Effector memory CD8-positive, alpha-beta T cell (primary cell): Measurements from ENCODE around the gene PDE4B.

ENCODE experiments used
- ATAC-seq: fragments of 150-1000 bp; cut with Tn5 transposase; replicated peaks from 2 replicates; pipeline ENCODE4 v1.10.0; 2021; ENCODE audit warnings: mild to moderate bottlenecking, moderate library complexity
- DNase-seq, 3 experiments: peaks; one replicate each; pipeline ENCODE4 v3.0.0; 2021
- H3K27ac Mint-ChIP-seq, 2 donors: one replicate each; pipeline ENCODE4 v1.8.0; 2022; ENCODE audit warnings: mild to moderate bottlenecking in 2 of 2, mixed read lengths in 2 of 2, moderate library complexity in 2 of 2
- H3K27me3 Mint-ChIP-seq, 2 donors: one replicate each; pipeline ENCODE4 v1.8.0; 2022; ENCODE audit warnings: mixed read lengths in 2 of 2
- H3K36me3 Mint-ChIP-seq: one replicate; pipeline ENCODE4 v1.8.0; 2022; ENCODE audit warnings: mild to moderate bottlenecking, moderate library complexity, mixed read lengths; ENCODE audit not compliant: insufficient read depth
- H3K4me1 Mint-ChIP-seq, 2 donors: one replicate each; pipeline ENCODE4 v1.8.0; 2022; ENCODE audit warnings: low read depth in 2 of 2, mixed read lengths in 2 of 2
- H3K4me3 Mint-ChIP-seq, 2 donors: one replicate each; pipeline ENCODE4 v1.8.0; 2022; ENCODE audit warnings: mild to moderate bottlenecking in 2 of 2, mixed read lengths in 2 of 2, moderate library complexity in 2 of 2
- H3K9me3 Mint-ChIP-seq, 2 donors: one replicate each; pipeline ENCODE4 v1.8.0; 2022; ENCODE audit warnings: mixed read lengths in 2 of 2

PDE4B gene

DNA sequence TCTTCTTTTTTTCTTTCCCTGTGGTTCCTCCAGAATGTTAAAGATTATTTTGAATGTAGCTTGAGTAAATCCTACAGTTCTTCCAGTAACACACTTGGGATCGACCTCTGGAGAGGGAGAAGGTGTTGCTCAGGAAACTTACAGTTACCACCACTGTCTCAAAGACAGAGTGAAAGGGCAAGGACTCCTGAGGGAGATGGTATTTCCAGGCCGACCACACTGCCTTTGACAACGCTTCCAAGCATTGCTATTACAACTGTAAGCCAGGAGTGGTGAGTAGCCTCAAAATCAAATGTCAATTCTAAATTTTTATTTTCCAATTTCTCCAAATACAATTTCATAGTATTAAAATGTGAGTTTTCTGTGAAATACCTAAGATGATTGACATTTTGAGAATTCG lies 125.9 kb downstream of the PDE4B start:
- no peaks in the 10 kb centered on the region for H3K36me3 Mint-ChIP-seq
- ATAC-seq, result no peak
- DNase-seq, result no peak
- H3K4me3 Mint-ChIP-seq, result no peak overlapping the region
- H3K27me3 Mint-ChIP-seq, result peaks cover under 1 to 7% of the 10 kb centered on the region in 2 donors
- H3K4me1 Mint-ChIP-seq, result no peaks in the 10 kb centered on the region
- H3K9me3 Mint-ChIP-seq, result no peaks in the 10 kb centered on the region
- H3K27ac Mint-ChIP-seq, result no peak overlapping the region

DNA sequence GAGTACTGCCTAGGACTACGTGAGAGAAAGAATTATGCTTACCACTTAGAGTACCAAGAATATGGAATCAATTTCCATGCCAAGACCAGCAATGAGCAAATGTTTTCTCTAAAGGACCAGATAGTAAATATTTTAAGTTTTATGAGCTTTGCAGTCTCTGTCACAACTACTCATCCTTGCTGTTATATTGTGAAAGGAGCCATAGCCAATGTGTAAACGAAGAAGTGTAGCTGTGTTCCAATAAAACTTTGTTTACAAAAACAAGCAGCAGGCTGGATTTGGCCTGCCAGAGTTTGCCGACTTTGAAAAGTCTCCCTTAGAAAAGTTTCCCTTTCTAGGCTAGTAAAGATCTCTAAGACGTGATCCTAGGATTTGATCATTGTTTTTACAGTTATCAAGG lies 128.8 kb downstream of the PDE4B start:
- no peaks in the 10 kb centered on the region for H3K36me3 Mint-ChIP-seq
- H3K4me3 Mint-ChIP-seq, result no peak overlapping the region
- no peaks in the 10 kb centered on the region for H3K9me3 Mint-ChIP-seq
- no peak overlapping the region for H3K27ac Mint-ChIP-seq
- H3K4me1 Mint-ChIP-seq, result no peaks in the 10 kb centered on the region
- ATAC-seq, result no peak
- no peak for DNase-seq
- peaks cover 8 to 18% of the 10 kb centered on the region in 2 donors for H3K27me3 Mint-ChIP-seq

DNA sequence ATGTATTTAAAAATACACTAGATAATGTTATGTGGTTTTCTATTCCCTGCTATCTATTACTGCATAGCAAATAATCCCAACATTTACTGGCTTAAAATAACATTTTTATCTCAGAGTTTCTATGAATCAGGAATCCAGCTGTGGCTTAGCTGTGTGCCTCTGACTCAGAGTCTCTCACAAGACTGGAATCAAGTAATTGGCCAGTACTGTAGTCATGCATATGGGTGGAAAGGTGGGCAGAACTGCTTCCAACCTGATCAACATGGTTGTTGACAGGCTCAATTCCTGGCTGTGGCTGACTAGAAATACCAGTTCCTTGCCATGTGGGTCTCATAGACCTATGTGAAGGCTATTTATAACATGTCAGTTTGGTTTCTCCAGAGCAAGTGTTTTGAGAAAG lies 131.8 kb downstream of the PDE4B start:
- DNase-seq, result no peak
- no peak overlapping the region for H3K4me3 Mint-ChIP-seq
- no peak for ATAC-seq
- no peaks in the 10 kb centered on the region for H3K9me3 Mint-ChIP-seq
- H3K27me3 Mint-ChIP-seq, result peaks cover 20 to 39% of the 10 kb centered on the region in 2 donors
- no peaks in the 10 kb centered on the region for H3K36me3 Mint-ChIP-seq
- no peaks in the 10 kb centered on the region for H3K4me1 Mint-ChIP-seq
- no peak overlapping the region for H3K27ac Mint-ChIP-seq

DNA sequence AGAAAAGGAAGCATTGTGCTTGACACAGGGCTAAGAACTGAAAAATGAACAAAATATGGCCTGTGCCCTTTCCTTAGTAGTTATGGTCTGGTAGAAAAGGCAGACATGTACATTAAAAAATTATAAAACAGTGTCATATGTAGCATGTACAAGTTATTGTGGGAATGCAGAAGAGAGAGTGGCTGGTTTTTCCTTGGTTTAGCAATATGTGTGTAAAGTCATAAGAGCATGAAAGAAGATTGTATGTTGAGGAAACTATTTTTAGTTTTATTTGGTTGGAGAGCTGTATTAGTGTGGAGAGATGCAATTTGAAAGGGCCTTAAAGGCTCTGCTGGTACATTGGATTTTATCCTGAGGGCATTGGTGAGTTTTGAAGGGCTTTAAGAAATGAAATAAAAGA lies 145.8 kb downstream of the PDE4B start:
- no peaks in the 10 kb centered on the region for H3K4me1 Mint-ChIP-seq
- ATAC-seq (no peak), DNase-seq (no peak)
- H3K36me3 Mint-ChIP-seq, result no peaks in the 10 kb centered on the region
- no peaks in the 10 kb centered on the region for H3K9me3 Mint-ChIP-seq
- peaks cover 0 to 7% of the 10 kb centered on the region in 2 donors for H3K27me3 Mint-ChIP-seq
- no peak overlapping the region for H3K27ac Mint-ChIP-seq
- H3K4me3 Mint-ChIP-seq, result no peak overlapping the region

DNA sequence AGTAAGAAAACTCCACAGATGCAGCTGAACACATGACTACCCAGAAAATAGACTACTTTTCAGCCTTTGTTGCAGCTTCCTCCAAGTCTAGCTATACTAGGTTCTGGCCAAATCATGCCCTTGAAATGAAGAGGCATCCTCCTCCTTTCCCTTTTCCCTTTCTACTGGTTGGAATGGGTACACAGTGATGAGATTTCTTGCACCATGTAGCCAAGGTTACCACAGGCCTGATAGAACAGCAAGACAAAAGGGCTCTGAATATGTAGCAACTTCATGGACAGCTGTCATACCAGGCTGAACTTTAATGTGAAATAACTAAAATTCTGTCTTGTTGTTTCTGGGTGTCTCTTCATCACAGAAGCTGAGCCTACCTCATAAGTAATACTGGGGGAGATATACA lies 146.5 kb downstream of the PDE4B start:
- Mint-ChIP-seq H3K27ac (no peak overlapping the region), H3K9me3 (no peaks in the 10 kb centered on the region), H3K36me3 (no peaks in the 10 kb centered on the region), H3K4me3 (no peak overlapping the region), H3K4me1 (no peaks in the 10 kb centered on the region), H3K27me3 (peaks cover 0 to 9% of the 10 kb centered on the region in 2 donors)
- DNase-seq, result no peak
- no peak for ATAC-seq

DNA sequence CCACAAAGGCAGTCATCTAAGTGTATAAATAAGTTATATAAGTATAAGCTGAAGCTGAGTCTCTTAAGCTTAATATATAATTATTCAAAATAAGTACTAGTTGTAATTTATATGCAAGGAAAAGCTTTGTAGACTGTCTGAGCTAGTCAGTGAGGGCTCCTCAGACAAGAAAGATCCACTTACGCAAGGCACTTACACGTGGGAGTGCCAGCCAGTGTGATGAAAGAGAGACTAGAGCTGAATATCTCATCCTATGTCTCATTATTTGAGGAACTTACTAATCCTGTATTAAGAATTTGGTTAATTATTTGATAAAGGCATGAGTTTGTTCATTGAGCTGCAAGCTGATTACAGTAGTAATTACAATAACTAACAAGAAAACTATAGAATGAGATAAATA lies 146.9 kb downstream of the PDE4B start:
- DNase-seq (no peak), ATAC-seq (no peak)
- H3K4me3 Mint-ChIP-seq, result no peak overlapping the region
- H3K9me3 Mint-ChIP-seq, result no peaks in the 10 kb centered on the region
- no peak overlapping the region for H3K27ac Mint-ChIP-seq
- H3K4me1 Mint-ChIP-seq, result no peaks in the 10 kb centered on the region
- H3K36me3 Mint-ChIP-seq, result no peaks in the 10 kb centered on the region
- H3K27me3 Mint-ChIP-seq, result peaks cover 0 to 13% of the 10 kb centered on the region in 2 donors

DNA sequence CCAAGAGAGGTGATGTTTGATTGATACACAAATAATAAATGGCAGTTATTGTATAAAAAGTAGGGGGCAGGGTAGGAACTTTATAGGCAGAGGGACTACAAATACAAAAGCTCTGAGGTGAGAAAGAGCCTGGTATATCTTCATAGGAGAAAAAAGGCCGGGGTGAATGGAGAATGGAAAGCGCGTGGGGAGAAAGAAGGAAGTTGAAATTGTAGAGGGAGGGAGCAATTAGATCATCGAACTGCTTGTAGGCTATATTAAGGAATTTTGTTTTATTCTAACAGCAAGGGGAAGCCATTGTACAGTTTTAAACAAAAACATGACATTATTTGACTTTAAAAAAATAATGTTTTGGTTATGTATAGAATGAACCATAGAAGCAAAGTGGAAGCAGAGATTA lies 147.4 kb downstream of the PDE4B start:
- H3K9me3 Mint-ChIP-seq, result no peaks in the 10 kb centered on the region
- H3K4me3 Mint-ChIP-seq, result no peak overlapping the region
- peaks cover 0 to 13% of the 10 kb centered on the region in 2 donors for H3K27me3 Mint-ChIP-seq
- H3K27ac Mint-ChIP-seq, result no peak overlapping the region
- DNase-seq, result no peak
- no peaks in the 10 kb centered on the region for H3K36me3 Mint-ChIP-seq
- ATAC-seq, result no peak
- no peaks in the 10 kb centered on the region for H3K4me1 Mint-ChIP-seq

DNA sequence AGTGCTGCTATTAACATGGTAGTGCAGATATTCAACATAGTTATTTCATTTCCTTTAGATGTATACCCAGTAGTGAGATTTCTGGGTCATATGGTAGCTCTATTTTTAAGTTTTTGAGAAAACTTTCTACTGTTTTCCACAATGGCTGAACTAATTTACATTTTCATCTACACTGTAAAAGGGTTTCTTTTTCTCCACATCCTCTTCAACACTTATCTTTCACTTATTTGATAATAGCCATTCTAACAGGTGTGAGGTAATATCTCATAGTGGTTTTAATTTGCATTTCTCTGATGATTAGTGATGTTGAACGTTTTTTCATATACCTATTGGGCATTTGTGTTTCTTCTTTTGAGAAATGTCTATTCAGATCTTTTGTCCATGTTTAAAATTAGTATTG lies 149.8 kb downstream of the PDE4B start:
- H3K36me3 Mint-ChIP-seq, result no peaks in the 10 kb centered on the region
- H3K27me3 Mint-ChIP-seq, result peaks cover 15 to 23% of the 10 kb centered on the region in 2 donors
- no peak overlapping the region for H3K27ac Mint-ChIP-seq
- ATAC-seq (no peak), DNase-seq (no peak)
- H3K4me1 Mint-ChIP-seq, result no peaks in the 10 kb centered on the region
- no peaks in the 10 kb centered on the region for H3K9me3 Mint-ChIP-seq
- no peak overlapping the region for H3K4me3 Mint-ChIP-seq

DNA sequence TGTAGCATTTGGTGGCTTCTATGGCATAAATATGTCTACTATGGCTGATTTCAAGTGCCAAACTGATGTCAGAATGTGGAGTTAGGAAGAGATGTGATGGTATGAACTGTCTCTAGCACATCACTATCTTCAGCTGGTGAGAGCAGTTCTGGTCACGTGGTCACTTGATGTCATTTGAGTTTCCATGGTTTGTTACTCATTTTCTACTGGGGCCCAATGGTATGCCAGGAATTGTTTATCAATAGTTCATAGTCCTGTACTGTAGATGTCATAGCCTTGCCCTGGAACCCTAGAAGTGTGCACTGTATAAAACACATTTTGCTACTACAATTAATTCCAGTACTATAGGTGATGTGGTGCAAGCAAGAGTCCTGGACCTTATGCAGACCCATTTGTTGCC lies 153.7 kb downstream of the PDE4B start:
- Mint-ChIP-seq H3K27me3 (peaks cover 18 to 41% of the 10 kb centered on the region in 2 donors), H3K4me3 (no peak overlapping the region), H3K4me1 (no peaks in the 10 kb centered on the region), H3K27ac (no peak overlapping the region), H3K9me3 (no peaks in the 10 kb centered on the region), H3K36me3 (no peaks in the 10 kb centered on the region)
- no peak for ATAC-seq
- DNase-seq, result no peak

DNA sequence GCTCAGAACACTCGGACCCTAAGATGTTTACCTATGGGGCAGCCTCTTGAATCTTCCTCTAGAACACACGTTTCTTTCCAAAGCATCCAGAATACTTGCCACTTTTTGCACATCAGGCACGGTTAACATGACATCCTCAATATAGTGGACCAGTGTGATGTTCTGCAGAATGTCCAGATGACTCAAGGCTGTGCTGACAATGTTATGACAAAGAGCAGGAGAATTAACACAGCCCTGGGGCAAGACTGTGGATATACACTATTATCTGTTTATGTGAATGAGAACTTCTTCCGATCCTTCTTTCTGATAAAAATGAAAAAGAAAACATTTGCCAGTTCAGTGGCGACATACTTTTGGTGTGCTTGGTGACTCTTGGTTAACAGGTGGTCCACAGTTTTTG lies 154.3 kb downstream of the PDE4B start:
- Mint-ChIP-seq H3K27ac (no peak overlapping the region), H3K27me3 (peaks cover 18 to 41% of the 10 kb centered on the region in 2 donors), H3K36me3 (no peaks in the 10 kb centered on the region), H3K9me3 (no peaks in the 10 kb centered on the region), H3K4me1 (no peaks in the 10 kb centered on the region), H3K4me3 (no peak overlapping the region)
- no peak for ATAC-seq
- DNase-seq, result no peak

DNA sequence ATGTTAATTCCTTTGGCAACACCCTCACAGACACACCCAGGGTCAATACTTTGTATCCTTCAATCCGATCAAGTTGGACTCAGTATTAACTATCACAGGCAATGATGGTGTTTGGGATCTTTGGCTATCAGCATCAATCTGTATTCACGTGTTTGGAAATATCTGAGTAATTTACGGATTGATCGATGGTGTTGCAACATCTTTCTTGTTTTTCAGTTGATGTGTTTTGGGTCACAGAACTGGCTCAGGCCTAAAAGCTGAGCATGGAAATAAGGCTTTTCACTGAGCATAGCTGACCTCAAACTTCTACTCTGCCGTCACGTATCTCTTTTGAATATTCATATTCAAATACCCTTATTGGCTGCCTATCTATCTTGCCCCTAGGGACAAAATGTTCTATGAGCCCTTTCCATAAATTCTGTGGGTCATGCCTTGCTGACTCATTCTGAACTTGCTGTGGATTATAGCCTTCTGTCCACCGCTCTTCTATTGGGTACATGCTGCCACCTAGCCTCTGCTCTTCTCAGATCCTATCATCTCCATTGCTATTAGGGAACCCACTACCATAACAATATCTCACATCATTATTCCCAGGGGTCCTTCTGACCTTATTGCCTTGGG lies 156.0 kb downstream of the PDE4B start:
- Mint-ChIP-seq H3K27ac (no peak overlapping the region), H3K4me1 (no peaks in the 10 kb centered on the region), H3K27me3 (peaks cover 18 to 41% of the 10 kb centered on the region in 2 donors), H3K4me3 (no peak overlapping the region), H3K9me3 (no peaks in the 10 kb centered on the region), H3K36me3 (no peaks in the 10 kb centered on the region)
- ATAC-seq, result no peak
- DNase-seq, result no peak

DNA sequence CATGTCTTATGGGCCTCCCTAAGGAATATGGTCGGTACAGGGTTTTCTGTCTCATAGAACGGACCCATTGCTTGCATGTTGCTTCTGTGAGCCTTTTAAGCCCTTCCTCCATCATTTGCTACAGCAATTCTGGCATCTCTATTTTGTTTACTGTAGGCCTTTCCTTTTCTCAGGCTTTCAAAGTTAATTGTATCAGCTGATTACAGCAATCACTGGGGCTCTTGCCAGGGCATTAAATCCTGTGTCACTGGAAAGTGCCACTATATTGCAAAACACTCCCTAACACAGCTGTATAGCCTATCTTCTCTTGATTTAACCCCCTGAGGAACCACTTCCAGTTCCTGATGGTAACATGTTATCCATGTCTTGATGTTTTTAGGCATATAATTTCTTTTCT lies 156.5 kb downstream of the PDE4B start:
- Mint-ChIP-seq H3K4me3 (no peak overlapping the region), H3K27me3 (peaks cover 16 to 41% of the 10 kb centered on the region in 2 donors), H3K27ac (no peak overlapping the region), H3K9me3 (no peaks in the 10 kb centered on the region), H3K4me1 (no peaks in the 10 kb centered on the region), H3K36me3 (no peaks in the 10 kb centered on the region)
- ATAC-seq (no peak), DNase-seq (no peak)

DNA sequence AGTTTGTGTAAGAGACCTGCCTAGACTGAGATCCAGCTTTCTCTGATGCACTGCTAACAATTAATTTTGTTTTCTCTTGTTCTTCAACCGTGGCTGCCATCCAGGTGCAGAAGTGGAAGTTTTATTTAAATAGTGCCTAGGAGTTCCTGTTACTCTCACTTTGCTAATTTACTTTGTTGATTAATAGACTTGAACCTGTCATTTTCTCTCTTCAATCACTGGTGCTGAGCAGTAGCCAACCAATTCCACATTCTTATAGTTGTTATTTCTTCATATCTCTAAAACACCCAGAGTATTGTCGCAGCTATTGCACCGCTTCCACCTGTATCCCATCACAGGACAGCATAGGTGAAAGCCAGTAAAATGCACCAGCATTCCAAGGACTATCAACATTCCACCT lies 157.2 kb downstream of the PDE4B start:
- no peaks in the 10 kb centered on the region for H3K36me3 Mint-ChIP-seq
- H3K4me3 Mint-ChIP-seq, result no peak overlapping the region
- no peak overlapping the region for H3K27ac Mint-ChIP-seq
- H3K4me1 Mint-ChIP-seq, result no peaks in the 10 kb centered on the region
- peaks cover 11 to 41% of the 10 kb centered on the region in 2 donors for H3K27me3 Mint-ChIP-seq
- DNase-seq (no peak), ATAC-seq (no peak)
- H3K9me3 Mint-ChIP-seq, result no peaks in the 10 kb centered on the region

DNA sequence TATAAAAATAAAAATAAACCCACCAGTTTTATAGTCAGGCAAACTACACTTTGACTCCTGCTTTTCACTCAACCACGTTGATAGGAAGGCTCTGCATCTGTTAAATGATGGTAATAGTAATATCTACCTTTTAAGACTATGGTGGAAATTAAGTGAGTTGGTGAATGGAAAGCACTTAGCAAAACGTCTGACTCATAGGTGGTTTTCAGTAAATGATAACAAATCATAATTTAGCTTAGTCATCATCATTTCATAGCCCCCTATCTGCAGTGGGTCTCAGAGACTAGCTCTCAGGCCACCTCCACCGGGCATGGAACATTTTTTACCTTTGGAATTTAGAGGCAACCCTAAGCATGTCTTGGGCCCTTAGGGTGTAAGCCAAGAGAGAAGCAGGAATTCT lies 160.0 kb downstream of the PDE4B start:
- ATAC-seq, result no peak
- Mint-ChIP-seq H3K4me1 (no peaks in the 10 kb centered on the region), H3K27me3 (peaks cover 0 to 24% of the 10 kb centered on the region in 2 donors), H3K27ac (no peak overlapping the region), H3K4me3 (no peak overlapping the region), H3K9me3 (no peaks in the 10 kb centered on the region), H3K36me3 (no peaks in the 10 kb centered on the region)
- no peak for DNase-seq

DNA sequence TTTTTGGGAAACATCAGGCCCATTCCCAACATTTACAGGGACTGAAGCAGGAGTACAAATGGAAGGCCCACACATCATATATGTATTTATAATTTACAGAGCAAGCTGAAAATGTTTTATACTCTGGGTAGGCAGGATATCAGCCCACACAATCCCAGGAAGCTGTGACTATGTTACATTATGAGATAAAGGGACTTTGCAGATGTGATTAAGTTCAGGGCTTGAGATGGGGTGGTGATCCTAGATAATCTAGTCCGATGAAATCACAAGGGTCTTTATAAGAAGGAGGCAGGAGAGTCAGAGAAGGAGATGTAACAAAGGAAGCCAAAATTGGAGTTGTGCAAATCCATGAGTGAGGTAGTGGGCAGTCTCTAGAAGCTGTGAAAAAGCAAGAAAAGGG lies 160.5 kb downstream of the PDE4B start:
- H3K36me3 Mint-ChIP-seq, result no peaks in the 10 kb centered on the region
- H3K4me1 Mint-ChIP-seq, result no peaks in the 10 kb centered on the region
- no peak for DNase-seq
- peaks cover 0 to 23% of the 10 kb centered on the region in 2 donors for H3K27me3 Mint-ChIP-seq
- H3K9me3 Mint-ChIP-seq, result no peaks in the 10 kb centered on the region
- no peak for ATAC-seq
- H3K4me3 Mint-ChIP-seq, result no peak overlapping the region
- no peak overlapping the region for H3K27ac Mint-ChIP-seq
